HepG2 (cell line): Measurements from ENCODE around the gene SPRR3. TPM values are rescaled to one million over a fixed set of nuclear protein-coding genes. Genes with fewer than 3 reads are reported as not detected.

Experiments used
- ATAC-seq: fragments of 200-7000 bp; cut with Tn5 transposase; 3 replicates; pipeline ENCODE4 v1.9.1; 2020; ENCODE audit warnings: mild to moderate bottlenecking, moderate library complexity
- BruUV-seq: library from RNA; stranded (reverse); fragments of 400-500 nt; replicated peaks from 2 replicates; lab custom pipeline; 2021; lab: Mats Ljungman, UMichigan
- CTCF ChIA-PET: fragments of 300-600 bp; formaldehyde crosslinking; extraction: SDS; loops from one replicate; lab custom pipeline; 2021; ENCODE audit warnings: low total read pairs, inconsistent platforms, low intra/inter-chr PET ratio; lab: Yijun Ruan, JAX
- POLR2A ChIA-PET: fragments of 350-600 bp; sonication (Branson Sonifier 250); formaldehyde crosslinking; loops from one replicate; lab custom pipeline; 2020; ENCODE audit warnings: antibody characterized with exemption, inconsistent platforms; lab: Yijun Ruan, JAX
- DNase-seq: peaks from one replicate; pipeline ENCODE4 v3.0.0-alpha.2; 2015; ENCODE audit warnings: low spot score
- FAIRE-seq: peaks from 3 replicates; lab custom pipeline; 2011; peaks lifted over from hg19 to GRCh38; lab: Jason Lieb, UNC
- H2AFZ ChIP-seq: one replicate; pipeline ENCODE4 v1.6.1; 2011; ENCODE audit warnings: low read length, inconsistent platforms
- H3K27ac ChIP-seq: fragments of 300-600 bp; 3 replicates; pipeline ENCODE4 v1.8.0; 2011; ENCODE audit warnings: mixed run types, mild to moderate bottlenecking, mixed read lengths, low read length, inconsistent platforms; ENCODE audit not compliant: insufficient read depth; ENCODE audit errors: extremely low read length
- H3K27me3 ChIP-seq, 2 experiments: fragments of 200-600 bp in 1 of 2; 2 replicates in 1 of 2; 3 replicates in 1 of 2; pipeline versions ENCODE4 v1.6.0 to v1.8.0; 2011; ENCODE audit warnings: low read length in 2 of 2, mild to moderate bottlenecking in 2 of 2, moderate library complexity in 2 of 2, inconsistent platforms in 1 of 2; ENCODE audit not compliant: insufficient read depth in 2 of 2, control insufficient read depth in 1 of 2
- H3K36me3 ChIP-seq, 2 experiments: fragments of 200-600 bp in 1 of 2; replicated peaks in 1 of 2; 2 replicates in 1 of 2; 3 replicates in 1 of 2; pipeline versions ENCODE4 v1.5.1 to v1.8.0; 2011; ENCODE audit warnings: low read length in 2 of 2, inconsistent platforms in 1 of 2; ENCODE audit not compliant: insufficient read depth in 2 of 2, control insufficient read depth in 1 of 2
- H3K4me1 ChIP-seq: 2 replicates; pipeline ENCODE4 v1.5.1; 2012; ENCODE audit warnings: low read length, inconsistent platforms; ENCODE audit not compliant: insufficient read depth
- H3K4me2 ChIP-seq: 2 replicates; pipeline ENCODE4 v1.6.0; 2011; ENCODE audit warnings: low read depth, low read length, inconsistent platforms
- H3K4me3 ChIP-seq, 3 experiments: fragments of 200-600 bp in 1 of 3; sonication (generic), shearing (Covaris generic) in 1 of 3; replicated peaks in 1 of 3; 2 replicates each; pipeline ENCODE4 v1.5.1; 2011 to 2016; ENCODE audit warnings: low read length in 3 of 3, inconsistent platforms in 2 of 3, low read depth in 2 of 3, mild to moderate bottlenecking in 2 of 3, control low read depth in 1 of 3, mixed read lengths in 1 of 3; ENCODE audit not compliant: insufficient read depth in 1 of 3
- H3K79me2 ChIP-seq: one replicate; pipeline ENCODE4 v1.6.1; 2011; ENCODE audit warnings: low read length, inconsistent platforms; ENCODE audit not compliant: insufficient read depth
- H3K9ac ChIP-seq: 2 replicates; pipeline ENCODE4 v1.6.0; 2011; ENCODE audit warnings: mild to moderate bottlenecking, low read depth, low read length, inconsistent platforms; ENCODE audit not compliant: insufficient read depth
- H3K9me3 ChIP-seq: 2 replicates; pipeline ENCODE4 v1.5.1; 2012; ENCODE audit warnings: mild to moderate bottlenecking, low read length
- H4K20me1 ChIP-seq: 2 replicates; pipeline ENCODE4 v1.6.0; 2011; ENCODE audit warnings: inconsistent platforms, mild to moderate bottlenecking, low read length, moderate library complexity; ENCODE audit not compliant: insufficient read depth
- KAT7 ChIP-seq: IDR thresholded peaks from 2 replicates; pipeline ENCODE4 v1.6.1; 2018; ENCODE audit warnings: borderline replicate concordance, missing compliant biosample characterization
- RFXANK ChIP-seq: IDR thresholded peaks from 2 replicates; pipeline ENCODE4 v1.6.1; 2016
- SP4 ChIP-seq: sonication (generic); formaldehyde crosslinking; IDR thresholded peaks from 2 replicates; pipeline ENCODE4 v1.8.1; 2023; ENCODE audit warnings: mild to moderate bottlenecking, missing genetic modification reagents
- WGBS: methylation state at CpG from one replicate; pipeline ENCODE4 v1.1.6; 2017; ENCODE audit warnings: low lambda C conversion rate; 5-methylcytosine and 5-hydroxymethylcytosine counted together
- in situ Hi-C: cut with HindIII; loops from 2 replicates; pipeline ENCODE4 v1.10.0; 2017; ENCODE audit warnings: low pct_unique_long_range_greater_than_20kb; ENCODE audit not compliant: extremely low pct_ligation_motif_present
- intact Hi-C: fragments of 100-400 bp; cut with micrococcal nuclease; formaldehyde crosslinking; loops from one replicate; pipeline ENCODE4 v1.10.0; 2022; ENCODE audit not compliant: unreplicated experiment
- polyA plus RNA-seq, 8 experiments: library from polyadenylated mRNA; depleted of rRNA in 3 of 8; stranded (reverse) in 7 of 8; unstranded in 1 of 8; fragments of >200 nt; fragmentation: Illumina TruSeq in 4 of 8; extraction: Trizol in 4 of 8; gene quantifications; 2 replicates each; pipeline versions ENCODE4 v1.2.1 to v1.2.3, GENCODE V29; 2011 to 2016; ENCODE audit warnings: low read depth in 4 of 8, missing spikeins in 1 of 8, mixed read lengths in 1 of 8; ENCODE audit not compliant: insufficient read depth in 1 of 8
- total RNA-seq, 5 experiments: library from RNA; depleted of rRNA; stranded (reverse); fragments of >200 nt; fragmentation: Illumina TruSeq; extraction: Trizol; gene quantifications; 2 replicates each; pipeline ENCODE4 v1.2.3, GENCODE V29; 2016; ENCODE audit warnings: low read depth in 1 of 5
- TF ChIP-seq, protein P1 (sequence below): sonication (generic); formaldehyde crosslinking; IDR thresholded peaks from 2 replicates; pipeline ENCODE4 v1.4.0; 2020; ENCODE audit warnings: missing genetic modification reagents
- TF ChIP-seq, protein P2 (sequence below): sonication (generic); formaldehyde crosslinking; IDR thresholded peaks from 2 replicates; pipeline ENCODE4 v1.5.0; 2020; ENCODE audit warnings: mild to moderate bottlenecking, missing genetic modification reagents, borderline replicate concordance
- TF ChIP-seq, protein P3 (sequence below): sonication (generic); formaldehyde crosslinking; IDR thresholded peaks from 2 replicates; pipeline ENCODE4 v1.9.0; 2022; ENCODE audit warnings: low read depth, missing genetic modification reagents

Gene SPRR3
- total and polyA plus RNA-seq, 2 of the 13 experiments (the other 11 are each of a cell fraction or from before 2014, with no cell fraction given), result not detected

DNA sequence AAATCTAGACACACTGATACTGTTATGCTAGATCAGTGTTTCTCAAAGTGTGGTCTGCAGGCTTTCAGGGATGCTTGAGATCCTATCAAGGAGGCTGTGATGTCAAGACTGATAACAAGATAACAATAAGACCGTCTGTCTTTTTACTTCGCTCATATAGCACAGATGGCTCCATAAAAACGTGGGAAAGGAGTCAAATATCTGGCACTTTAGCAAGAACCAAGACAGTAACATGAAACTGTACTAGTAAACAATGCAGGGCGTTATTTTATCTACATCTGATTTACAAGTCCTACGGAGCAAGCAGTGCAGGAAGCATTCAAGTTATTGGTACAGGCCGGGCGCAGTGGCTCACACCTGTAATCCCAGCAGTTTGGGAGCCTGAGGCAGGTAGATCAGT lies 3.6 kb upstream of the SPRR3 start:
- H3K79me2 ChIP-seq, result no peaks in the 10 kb centered on the region
- H3K9ac ChIP-seq, result no peak overlapping the region
- no peaks in the 10 kb centered on the region for H3K36me3 ChIP-seq
- ATAC-seq (no peak), FAIRE-seq (no peak), DNase-seq (no peak)
- no peaks in the 10 kb centered on the region for H3K9me3 ChIP-seq
- H4K20me1 ChIP-seq, result no peaks in the 10 kb centered on the region
- 17% methylated on average over 5 of the region's 7 CpGs for WGBS
- H3K27ac ChIP-seq, result no peak overlapping the region
- intact Hi-C loops (no loop called here), in situ Hi-C loops (no loop called here)
- POLR2A ChIA-PET, result no interaction called here
- H3K4me3 ChIP-seq, result no peak overlapping the region
- BruUV-seq, result no TSS peak
- CTCF ChIA-PET, result no interaction called here
- no peak overlapping the region for H2AFZ ChIP-seq
- H3K4me2 ChIP-seq, result no peak overlapping the region
- TF ChIP-seq, protein P1, sequence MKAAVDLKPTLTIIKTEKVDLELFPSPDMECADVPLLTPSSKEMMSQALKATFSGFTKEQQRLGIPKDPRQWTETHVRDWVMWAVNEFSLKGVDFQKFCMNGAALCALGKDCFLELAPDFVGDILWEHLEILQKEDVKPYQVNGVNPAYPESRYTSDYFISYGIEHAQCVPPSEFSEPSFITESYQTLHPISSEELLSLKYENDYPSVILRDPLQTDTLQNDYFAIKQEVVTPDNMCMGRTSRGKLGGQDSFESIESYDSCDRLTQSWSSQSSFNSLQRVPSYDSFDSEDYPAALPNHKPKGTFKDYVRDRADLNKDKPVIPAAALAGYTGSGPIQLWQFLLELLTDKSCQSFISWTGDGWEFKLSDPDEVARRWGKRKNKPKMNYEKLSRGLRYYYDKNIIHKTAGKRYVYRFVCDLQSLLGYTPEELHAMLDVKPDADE (CRISPR knock-in tag), result no peak
- no peak for TF ChIP-seq SP4 (CRISPR knock-in tag)
- TF ChIP-seq, protein P2, sequence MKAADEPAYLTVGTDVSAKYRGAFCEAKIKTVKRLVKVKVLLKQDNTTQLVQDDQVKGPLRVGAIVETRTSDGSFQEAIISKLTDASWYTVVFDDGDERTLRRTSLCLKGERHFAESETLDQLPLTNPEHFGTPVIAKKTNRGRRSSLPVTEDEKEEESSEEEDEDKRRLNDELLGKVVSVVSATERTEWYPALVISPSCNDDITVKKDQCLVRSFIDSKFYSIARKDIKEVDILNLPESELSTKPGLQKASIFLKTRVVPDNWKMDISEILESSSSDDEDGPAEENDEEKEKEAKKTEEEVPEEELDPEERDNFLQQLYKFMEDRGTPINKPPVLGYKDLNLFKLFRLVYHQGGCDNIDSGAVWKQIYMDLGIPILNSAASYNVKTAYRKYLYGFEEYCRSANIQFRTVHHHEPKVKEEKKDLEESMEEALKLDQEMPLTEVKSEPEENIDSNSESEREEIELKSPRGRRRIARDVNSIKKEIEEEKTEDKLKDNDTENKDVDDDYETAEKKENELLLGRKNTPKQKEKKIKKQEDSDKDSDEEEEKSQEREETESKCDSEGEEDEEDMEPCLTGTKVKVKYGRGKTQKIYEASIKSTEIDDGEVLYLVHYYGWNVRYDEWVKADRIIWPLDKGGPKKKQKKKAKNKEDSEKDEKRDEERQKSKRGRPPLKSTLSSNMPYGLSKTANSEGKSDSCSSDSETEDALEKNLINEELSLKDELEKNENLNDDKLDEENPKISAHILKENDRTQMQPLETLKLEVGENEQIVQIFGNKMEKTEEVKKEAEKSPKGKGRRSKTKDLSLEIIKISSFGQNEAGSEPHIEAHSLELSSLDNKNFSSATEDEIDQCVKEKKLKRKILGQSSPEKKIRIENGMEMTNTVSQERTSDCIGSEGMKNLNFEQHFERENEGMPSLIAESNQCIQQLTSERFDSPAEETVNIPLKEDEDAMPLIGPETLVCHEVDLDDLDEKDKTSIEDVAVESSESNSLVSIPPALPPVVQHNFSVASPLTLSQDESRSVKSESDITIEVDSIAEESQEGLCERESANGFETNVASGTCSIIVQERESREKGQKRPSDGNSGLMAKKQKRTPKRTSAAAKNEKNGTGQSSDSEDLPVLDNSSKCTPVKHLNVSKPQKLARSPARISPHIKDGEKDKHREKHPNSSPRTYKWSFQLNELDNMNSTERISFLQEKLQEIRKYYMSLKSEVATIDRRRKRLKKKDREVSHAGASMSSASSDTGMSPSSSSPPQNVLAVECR (CRISPR knock-in tag), result no peak
- TF ChIP-seq KAT7 (CRISPR knock-in tag), result no peak
- no peak for TF ChIP-seq RFXANK (CRISPR knock-in tag)
- TF ChIP-seq, protein P3, sequence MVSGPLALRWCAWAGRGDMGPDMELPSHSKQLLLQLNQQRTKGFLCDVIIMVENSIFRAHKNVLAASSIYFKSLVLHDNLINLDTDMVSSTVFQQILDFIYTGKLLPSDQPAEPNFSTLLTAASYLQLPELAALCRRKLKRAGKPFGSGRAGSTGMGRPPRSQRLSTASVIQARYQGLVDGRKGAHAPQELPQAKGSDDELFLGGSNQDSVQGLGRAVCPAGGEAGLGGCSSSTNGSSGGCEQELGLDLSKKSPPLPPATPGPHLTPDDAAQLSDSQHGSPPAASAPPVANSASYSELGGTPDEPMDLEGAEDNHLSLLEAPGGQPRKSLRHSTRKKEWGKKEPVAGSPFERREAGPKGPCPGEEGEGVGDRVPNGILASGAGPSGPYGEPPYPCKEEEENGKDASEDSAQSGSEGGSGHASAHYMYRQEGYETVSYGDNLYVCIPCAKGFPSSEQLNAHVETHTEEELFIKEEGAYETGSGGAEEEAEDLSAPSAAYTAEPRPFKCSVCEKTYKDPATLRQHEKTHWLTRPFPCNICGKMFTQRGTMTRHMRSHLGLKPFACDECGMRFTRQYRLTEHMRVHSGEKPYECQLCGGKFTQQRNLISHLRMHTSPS (CRISPR knock-in tag), result no peak
- no peaks in the 10 kb centered on the region for H3K4me1 ChIP-seq
- no peaks in the 10 kb centered on the region for H3K27me3 ChIP-seq
